Neural cell (in vitro differentiated cells): ENCODE results near the gene MRPS27.

Experiments used
- CTCF ChIP-seq: fragments of 450-650 bp; IDR thresholded peaks from 2 replicates; pipeline ENCODE4 v1.5.1; 2014; ENCODE audit warnings: antibody characterized with exemption, mild to moderate bottlenecking, moderate library complexity; ENCODE audit not compliant: poor library complexity, severe bottlenecking
- EP300 ChIP-seq: fragments of 450-650 bp; conservative IDR thresholded peaks from 2 replicates; pipeline ENCODE4 v1.6.1; 2014; ENCODE audit warnings: antibody characterized with exemption, mild to moderate bottlenecking, moderate library complexity; ENCODE audit not compliant: poor library complexity, severe bottlenecking
- EZH2 ChIP-seq: fragments of 200-600, 300-800 bp; shearing (Covaris generic), sonication (generic); IDR thresholded peaks from 2 replicates; pipeline ENCODE4 v1.6.1; 2014; ENCODE audit warnings: antibody characterized with exemption, low read length, borderline replicate concordance, mild to moderate bottlenecking; ENCODE audit not compliant: insufficient read depth, poor library complexity, severe bottlenecking
- POLR2AphosphoS5 ChIP-seq: IDR thresholded peaks from 2 replicates; pipeline ENCODE4 v1.6.1; 2012
- RAD21 ChIP-seq: fragments of 450-650 bp; conservative IDR thresholded peaks from 2 replicates; pipeline ENCODE4 v1.6.1; 2014; ENCODE audit warnings: antibody characterized with exemption, mild to moderate bottlenecking, moderate library complexity
- SMC3 ChIP-seq: fragments of 450-650 bp; conservative IDR thresholded peaks from 2 replicates; pipeline ENCODE4 v1.6.1; 2014; ENCODE audit warnings: antibody characterized with exemption, mild to moderate bottlenecking, moderate library complexity; ENCODE audit not compliant: poor library complexity
- TAF1 ChIP-seq: IDR thresholded peaks from 2 replicates; pipeline ENCODE4 v1.6.1; 2012; ENCODE audit warnings: low read depth

GRCh38 chr5:72188166-72188565 lies 131.9 kb downstream of the MRPS27 start:
- no peak for TF ChIP-seq EZH2
- TF ChIP-seq TAF1 = no peak
- TF ChIP-seq POLR2AphosphoS5 = no peak
- no peak for TF ChIP-seq SMC3
- no peak for TF ChIP-seq CTCF
- no peak for TF ChIP-seq RAD21
- no peak for TF ChIP-seq EP300
